Breast epithelium (tissue), 4 donors: Measurements from ENCODE around the gene CCSER1. TPM values are rescaled to one million over a fixed set of nuclear protein-coding genes. Genes with fewer than 3 reads are reported as not detected.
"Not testable (repeated sequence)": the region's sequence is repeated elsewhere in the genome, so short reads cannot be mapped to it uniquely, and the experiment has no call there.

ENCODE experiments used
- DNase-seq, 2 donors: peaks; one replicate each; pipeline ENCODE4 v3.0.0-alpha.2; 2019; ENCODE audit warnings: low spot score in 2 of 2
- H3K27ac ChIP-seq, 2 donors: fragments of 200-600 bp; sonication (generic) in 1 of 2; one replicate each; pipeline ENCODE4 v1.5.1; 2016 to 2019; ENCODE audit warnings: mild to moderate bottlenecking in 1 of 2
- H3K27me3 ChIP-seq, 2 donors: fragments of 200-600 bp; sonication (generic) in 1 of 2; one replicate each; pipeline versions ENCODE4 v1.5.1 to v1.6.0; 2017 to 2019; ENCODE audit warnings: control low read depth in 1 of 2, mild to moderate bottlenecking in 1 of 2
- H3K36me3 ChIP-seq: fragments of 200-600 bp; one replicate; pipeline ENCODE4 v1.5.1; 2019
- H3K4me1 ChIP-seq, 2 donors: fragments of 200-600 bp; sonication (generic); one replicate each; pipeline ENCODE4 v1.5.1; 2016 to 2019; ENCODE audit warnings: control low read depth in 1 of 2
- H3K4me3 ChIP-seq, 3 donors: fragments of 200-600 bp; sonication (generic); 1 replicate in 2 of 3; 2 replicates in 1 of 3; pipeline ENCODE4 v1.5.1; 2016 to 2019; ENCODE audit warnings: mild to moderate bottlenecking in 3 of 3, moderate library complexity in 2 of 3
- H3K9me3 ChIP-seq, 2 donors: fragments of 200-600 bp; sonication (generic) in 1 of 2; one replicate each; pipeline ENCODE4 v1.5.1; 2016 to 2019; ENCODE audit warnings: control low read depth in 1 of 2
- CTCF ChIP-seq, 3 donors: fragments of 450-650 bp; IDR thresholded peaks; one replicate each; pipeline ENCODE4 v1.5.1; 2016 to 2017; ENCODE audit warnings: antibody characterized with exemption in 3 of 3, mild to moderate bottlenecking in 3 of 3, moderate library complexity in 3 of 3
- POLR2A ChIP-seq: fragments of 450-650 bp; IDR thresholded peaks from one replicate; pipeline ENCODE4 v1.6.1; 2016; ENCODE audit warnings: antibody characterized with exemption, mild to moderate bottlenecking, moderate library complexity
- POLR2AphosphoS5 ChIP-seq, 3 donors: sonication (generic); formaldehyde crosslinking; IDR thresholded peaks; one replicate each; pipeline ENCODE4 v1.6.1; 2017; ENCODE audit warnings: antibody characterized with exemption in 3 of 3
- intact Hi-C: fragments of 100-400 bp; cut with DNase I; formaldehyde crosslinking; loops from one replicate; pipeline ENCODE4 v1.15.1; 2023; ENCODE audit warnings: low total_unique reads
- total RNA-seq, 3 donors: library from RNA; depleted of rRNA; stranded (reverse); fragments of >200 nt; gene quantifications; one replicate each; pipeline ENCODE4 v1.1.0, GENCODE V29; 2016

CCSER1 gene
- total RNA-seq, 3 donors from 2014 or later = 6.4 to 73.3 (median 55.7) TPM

GRCh38 chr4:91622925-91623602, 1495.9 kb downstream of the CCSER1 start:
- no peak for TF ChIP-seq CTCF (IDR thresholded peaks at IDR 0.05)
- no peak for TF ChIP-seq POLR2A
- no peak for TF ChIP-seq POLR2AphosphoS5 (IDR thresholded peaks at IDR 0.05)
- H3K36me3 ChIP-seq = peaks cover 4% of the 10 kb centered on the region
- H3K9me3 ChIP-seq = no peaks in the 10 kb centered on the region
- no peaks in the 10 kb centered on the region for H3K27me3 ChIP-seq
- no peak overlapping the region for H3K27ac ChIP-seq
- DNase-seq = no peak
- H3K4me3 ChIP-seq = no peak overlapping the region
- no peaks in the 10 kb centered on the region for H3K4me1 ChIP-seq
- intact Hi-C loops = no loop called here

GRCh38 chr4:91623603-91623967, 1496.4 kb downstream of the CCSER1 start:
- H3K27me3 ChIP-seq, intact Hi-C loops, H3K9me3 ChIP-seq, H3K4me1 ChIP-seq, H3K4me3 ChIP-seq, DNase-seq, H3K36me3 ChIP-seq, H3K27ac ChIP-seq: not testable (repeated sequence)

- Histone ChIP-seq H3K9me3 (peaks cover 0 to 9% of the 10 kb centered on the region in 2 donors), H3K27ac (no peak overlapping the region), H3K4me1 (no peaks in the 10 kb centered on the region), H3K27me3 (no peaks in the 10 kb centered on the region), H3K36me3 (no peaks in the 10 kb centered on the region), H3K4me3 (no peak overlapping the region)
- intact Hi-C loops = no loop called here
- no peak for DNase-seq
- TF ChIP-seq POLR2A = no peak
- TF ChIP-seq POLR2AphosphoS5 (IDR thresholded peaks at IDR 0.05) = no peak
- TF ChIP-seq CTCF (IDR thresholded peaks at IDR 0.05) = no peak
These were observed 1502.9 kb downstream of the CCSER1 start for GRCh38 chr4:91630054-91630453.

- intact Hi-C loops = no loop called here
- peaks cover 0 to 9% of the 10 kb centered on the region in 2 donors for H3K9me3 ChIP-seq
- no peaks in the 10 kb centered on the region for H3K4me1 ChIP-seq
- H3K36me3 ChIP-seq = no peaks in the 10 kb centered on the region
- no peaks in the 10 kb centered on the region for H3K27me3 ChIP-seq
- no peak overlapping the region for H3K27ac ChIP-seq
- DNase-seq = no peak
- TF ChIP-seq CTCF (IDR thresholded peaks at IDR 0.05) (no peak), POLR2AphosphoS5 (IDR thresholded peaks at IDR 0.05) (no peak), POLR2A (no peak)
- H3K4me3 ChIP-seq = no peak overlapping the region
These were observed 1503.6 kb downstream of the CCSER1 start for GRCh38 chr4:91630764-91631163.

- H3K36me3 ChIP-seq = no peaks in the 10 kb centered on the region
- DNase-seq = no peak
- TF ChIP-seq POLR2AphosphoS5 (IDR thresholded peaks at IDR 0.05) (no peak), POLR2A (no peak), CTCF (IDR thresholded peaks at IDR 0.05) (no peak)
- H3K27me3 ChIP-seq = no peaks in the 10 kb centered on the region
- H3K9me3 ChIP-seq = peaks cover 0 to 9% of the 10 kb centered on the region in 2 donors
- H3K4me1 ChIP-seq = no peaks in the 10 kb centered on the region
- intact Hi-C loops = no loop called here
- H3K27ac ChIP-seq = no peak overlapping the region
- H3K4me3 ChIP-seq = no peak overlapping the region
These were observed 1504.1 kb downstream of the CCSER1 start for GRCh38 chr4:91631335-91631734.
